ENCODE measurements around the gene PITPNM3. TPM values are rescaled to one million over a fixed set of nuclear protein-coding genes. Genes with fewer than 3 reads are reported as not detected.

PITPNM3 gene
- total and polyA plus RNA-seq, 4 donors, result 0.38 to 3.6 (median 1.2) TPM

DNA sequence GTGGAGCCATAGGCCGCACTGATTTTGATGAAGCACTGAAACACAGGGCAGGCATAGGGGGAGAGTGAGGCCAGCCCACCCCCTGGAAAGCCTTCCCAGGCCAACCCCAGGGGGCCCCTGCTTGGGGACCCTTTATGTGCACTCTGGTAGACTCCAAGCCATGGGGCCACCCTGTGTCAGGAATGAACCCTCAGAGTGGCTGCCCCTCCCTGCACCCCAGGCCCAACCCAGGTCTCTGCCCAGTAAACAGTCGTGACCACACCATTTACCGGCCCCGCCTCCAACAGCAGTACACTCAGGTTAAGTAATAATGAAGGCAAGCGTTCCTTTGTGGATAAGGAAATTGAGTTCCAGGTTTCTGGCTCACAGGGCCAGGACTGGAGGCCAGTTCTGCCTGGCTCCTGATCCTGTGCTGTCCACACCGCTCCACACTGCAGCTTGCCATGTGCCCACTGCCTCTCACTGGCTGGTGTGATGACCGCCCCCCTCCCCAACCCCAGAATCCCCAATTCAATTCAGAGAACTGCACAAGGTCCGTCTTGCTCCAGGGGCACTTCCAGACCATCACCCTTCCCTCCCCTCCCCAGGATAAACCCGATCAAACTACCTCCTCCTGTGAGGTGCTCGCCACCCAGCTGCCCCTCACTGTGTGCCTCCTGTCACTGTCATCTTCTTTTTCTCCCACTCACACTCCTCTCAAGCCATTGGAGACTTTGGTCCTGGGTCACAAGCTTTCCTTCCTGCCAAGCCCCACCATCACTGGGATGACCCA lies 98.5 kb downstream of the PITPNM3 start:
- ATAC-seq (ENCODE audit: low FRiP score) (no peak), DNase-seq (peak; percentile 12 to 36)
- H3K27ac ChIP-seq (ENCODE audit: low read depth in 1 of 2, low read length in 2 of 2), result no peak overlapping the region
- no peaks in the 10 kb centered on the region for H3K4me1 ChIP-seq (ENCODE audit: control insufficient read depth in 1 of 2, insufficient read depth in 2 of 2, low read length in 2 of 2)
- no peak overlapping the region for H3K4me3 ChIP-seq (ENCODE audit: low read length in 2 of 2)
- intact Hi-C loops (cut with DNase I), result no loop called here
- H3K9me3 ChIP-seq (ENCODE audit: control insufficient read depth, low read length), result no peaks in the 10 kb centered on the region
- H3K36me3 ChIP-seq (ENCODE audit: control insufficient read depth in 1 of 2, insufficient read depth in 2 of 2, low read length in 1 of 2), result no peaks in the 10 kb centered on the region
- WGBS, 2 donors, result 80 to 82% methylated on average over 10 of the region's 10 CpGs
- no peaks in the 10 kb centered on the region for H3K27me3 ChIP-seq (ENCODE audit: control insufficient read depth in 1 of 2, insufficient read depth in 2 of 2, low read length in 1 of 2)

- ATAC-seq (ENCODE audit: low FRiP score) (no peak), DNase-seq (peak; percentile 50 to 83)
- Histone ChIP-seq H3K4me1 (ENCODE audit: control insufficient read depth in 1 of 2, insufficient read depth in 2 of 2, low read length in 2 of 2) (no peaks in the 10 kb centered on the region), H3K4me3 (ENCODE audit: low read length in 2 of 2) (no peak overlapping the region), H3K36me3 (ENCODE audit: control insufficient read depth in 1 of 2, insufficient read depth in 2 of 2, low read length in 1 of 2) (no peaks in the 10 kb centered on the region), H3K27ac (ENCODE audit: low read depth in 1 of 2, low read length in 2 of 2) (no peak overlapping the region), H3K27me3 (ENCODE audit: control insufficient read depth in 1 of 2, insufficient read depth in 2 of 2, low read length in 1 of 2) (no peaks in the 10 kb centered on the region), H3K9me3 (ENCODE audit: control insufficient read depth, low read length) (no peaks in the 10 kb centered on the region)
- WGBS, 2 donors, result 73 to 75% methylated on average over 14 of the region's 14 CpGs
- intact Hi-C loops (cut with DNase I), result no loop called here
Observed at GRCh38 chr17:6456914-6457687, 99.3 kb downstream of the PITPNM3 start.

- no peaks in the 10 kb centered on the region for H3K9me3 ChIP-seq (ENCODE audit: control insufficient read depth, low read length)
- intact Hi-C loops (cut with DNase I), result no loop called here
- 90 to 91% methylated on average over 9 of the region's 9 CpGs for WGBS, 2 donors
- H3K27me3 ChIP-seq (ENCODE audit: control insufficient read depth in 1 of 2, insufficient read depth in 2 of 2, low read length in 1 of 2), result no peaks in the 10 kb centered on the region
- no peak overlapping the region for H3K27ac ChIP-seq (ENCODE audit: low read depth in 1 of 2, low read length in 2 of 2)
- no peaks in the 10 kb centered on the region for H3K36me3 ChIP-seq (ENCODE audit: control insufficient read depth in 1 of 2, insufficient read depth in 2 of 2, low read length in 1 of 2)
- ATAC-seq (ENCODE audit: low FRiP score), result no peak
- no peak overlapping the region for H3K4me3 ChIP-seq (ENCODE audit: low read length in 2 of 2)
- no peaks in the 10 kb centered on the region for H3K4me1 ChIP-seq (ENCODE audit: control insufficient read depth in 1 of 2, insufficient read depth in 2 of 2, low read length in 2 of 2)
- DNase-seq, result peak; percentile 16 to 61
Observed at GRCh38 chr17:6456321-6456720, 100.0 kb downstream of the PITPNM3 start.

- DNase-seq, result peak; percentile 51 to 79
- Histone ChIP-seq H3K4me1 (ENCODE audit: control insufficient read depth in 1 of 2, insufficient read depth in 2 of 2, low read length in 2 of 2) (no peaks in the 10 kb centered on the region), H3K27me3 (ENCODE audit: control insufficient read depth in 1 of 2, insufficient read depth in 2 of 2, low read length in 1 of 2) (no peaks in the 10 kb centered on the region), H3K9me3 (ENCODE audit: control insufficient read depth, low read length) (no peaks in the 10 kb centered on the region), H3K36me3 (ENCODE audit: control insufficient read depth in 1 of 2, insufficient read depth in 2 of 2, low read length in 1 of 2) (no peaks in the 10 kb centered on the region), H3K27ac (ENCODE audit: low read depth in 1 of 2, low read length in 2 of 2) (no peak overlapping the region), H3K4me3 (ENCODE audit: low read length in 2 of 2) (no peak overlapping the region)
- no peak for ATAC-seq (ENCODE audit: low FRiP score)
- WGBS, 2 donors, result 0 to 1% methylated on average over 32 to 35 of the region's 35 CpGs
- intact Hi-C loops (cut with DNase I), result no loop called here
Observed at GRCh38 chr17:6455321-6455705, 101.0 kb downstream of the PITPNM3 start.

- DNase-seq (peak in 1 of 2 donors; percentile 72), ATAC-seq (ENCODE audit: low FRiP score) (no peak)
- Histone ChIP-seq H3K9me3 (ENCODE audit: control insufficient read depth, low read length) (no peaks in the 10 kb centered on the region), H3K36me3 (ENCODE audit: control insufficient read depth in 1 of 2, insufficient read depth in 2 of 2, low read length in 1 of 2) (no peaks in the 10 kb centered on the region), H3K4me3 (ENCODE audit: low read length in 2 of 2) (no peak overlapping the region), H3K27me3 (ENCODE audit: control insufficient read depth in 1 of 2, insufficient read depth in 2 of 2, low read length in 1 of 2) (no peaks in the 10 kb centered on the region), H3K4me1 (ENCODE audit: control insufficient read depth in 1 of 2, insufficient read depth in 2 of 2, low read length in 2 of 2) (no peaks in the 10 kb centered on the region), H3K27ac (ENCODE audit: low read depth in 1 of 2, low read length in 2 of 2) (no peak overlapping the region)
- 26 to 27% methylated on average over 33 to 35 of the region's 35 CpGs for WGBS, 2 donors
- intact Hi-C loops (cut with DNase I), result no loop called here
Observed at GRCh38 chr17:6454495-6455320, 101.6 kb downstream of the PITPNM3 start.

DNA sequence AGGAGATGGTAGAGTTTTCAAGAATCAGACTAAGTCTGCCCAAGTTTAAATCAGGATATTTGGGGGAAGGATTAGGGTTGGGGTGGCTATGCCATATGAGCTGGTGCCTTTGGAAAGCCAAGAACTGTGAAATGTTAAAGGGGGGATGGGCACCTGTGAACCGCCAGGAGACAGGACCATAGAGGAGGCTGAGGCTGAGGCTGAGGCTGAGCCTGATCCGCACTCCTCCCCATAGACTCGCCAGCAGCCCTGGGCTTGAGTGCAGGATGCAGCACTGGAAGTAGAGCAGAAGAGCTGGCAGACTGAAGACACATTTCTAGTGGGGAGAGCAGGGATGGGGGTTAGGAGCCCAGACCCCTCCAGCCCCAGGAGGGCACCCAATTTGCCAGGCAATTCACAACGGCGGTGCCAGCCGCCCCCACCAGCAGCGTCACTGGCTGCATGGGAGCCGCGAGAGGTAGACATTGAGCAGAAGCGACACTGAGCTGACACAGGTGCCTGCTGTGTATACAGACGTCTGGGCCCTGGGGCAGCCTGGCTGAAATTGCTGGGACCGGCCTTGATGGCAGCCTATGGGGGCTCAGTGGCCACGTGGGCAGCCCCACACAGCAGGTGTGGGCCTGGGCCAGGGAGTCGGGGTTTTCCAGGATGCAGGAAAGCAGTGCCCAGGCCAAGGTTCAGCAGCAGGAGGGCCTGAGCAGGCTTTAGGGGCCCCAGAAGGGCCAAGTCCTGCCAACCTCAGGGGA lies 102.9 kb downstream of the PITPNM3 start:
- peak in 1 of 2 donors; percentile 55 for DNase-seq
- no peaks in the 10 kb centered on the region for H3K4me1 ChIP-seq (ENCODE audit: control insufficient read depth in 1 of 2, insufficient read depth in 2 of 2, low read length in 2 of 2)
- intact Hi-C loops (cut with DNase I), result no loop called here
- 74 to 79% methylated on average over 14 of the region's 14 CpGs for WGBS, 2 donors
- H3K36me3 ChIP-seq (ENCODE audit: control insufficient read depth in 1 of 2, insufficient read depth in 2 of 2, low read length in 1 of 2), result no peaks in the 10 kb centered on the region
- no peak for ATAC-seq (ENCODE audit: low FRiP score)
- no peaks in the 10 kb centered on the region for H3K27me3 ChIP-seq (ENCODE audit: control insufficient read depth in 1 of 2, insufficient read depth in 2 of 2, low read length in 1 of 2)
- no peak overlapping the region for H3K27ac ChIP-seq (ENCODE audit: low read depth in 1 of 2, low read length in 2 of 2)
- H3K9me3 ChIP-seq (ENCODE audit: control insufficient read depth, low read length), result no peaks in the 10 kb centered on the region
- H3K4me3 ChIP-seq (ENCODE audit: low read length in 2 of 2), result no peak overlapping the region

- Histone ChIP-seq H3K27me3 (ENCODE audit: control insufficient read depth in 1 of 2, insufficient read depth in 2 of 2, low read length in 1 of 2) (no peaks in the 10 kb centered on the region), H3K4me1 (ENCODE audit: control insufficient read depth in 1 of 2, insufficient read depth in 2 of 2, low read length in 2 of 2) (no peaks in the 10 kb centered on the region), H3K36me3 (ENCODE audit: control insufficient read depth in 1 of 2, insufficient read depth in 2 of 2, low read length in 1 of 2) (no peaks in the 10 kb centered on the region), H3K27ac (ENCODE audit: low read depth in 1 of 2, low read length in 2 of 2) (no peak overlapping the region), H3K4me3 (ENCODE audit: low read length in 2 of 2) (no peak overlapping the region), H3K9me3 (ENCODE audit: control insufficient read depth, low read length) (no peaks in the 10 kb centered on the region)
- ATAC-seq (ENCODE audit: low FRiP score) (no peak), DNase-seq (no peak)
- intact Hi-C loops (cut with DNase I), result no loop called here
- WGBS, 2 donors, result 90 to 91% methylated on average over 10 of the region's 10 CpGs
Observed at GRCh38 chr17:6452471-6453266, 103.7 kb downstream of the PITPNM3 start.
